IMR-90 (cell line): ENCODE results near the gene DNAH9. TPM values are rescaled to one million over a fixed set of nuclear protein-coding genes. Genes with fewer than 3 reads are reported as not detected.

Source experiments
- ATAC-seq: fragments of 200-7000 bp; cut with Tn5 transposase; 2 replicates; pipeline ENCODE4 v1.9.1; 2020; ENCODE audit warnings: low read depth, mild to moderate bottlenecking, moderate library complexity
- BruUV-seq: library from RNA; stranded (reverse); fragments of 400-500 nt; replicated peaks from 2 replicates; lab custom pipeline; 2021; lab: Mats Ljungman, UMichigan
- CTCF ChIA-PET: fragments of 300-600 bp; formaldehyde crosslinking; extraction: SDS; loops from one replicate; lab custom pipeline; 2021; ENCODE audit warnings: antibody characterized with exemption; lab: Yijun Ruan, JAX
- POLR2A ChIA-PET: fragments of 300-600 bp; sonication (Branson Sonifier 250); formaldehyde crosslinking; loops from one replicate; lab custom pipeline; 2022; ENCODE audit warnings: antibody characterized with exemption; ENCODE audit not compliant: unreplicated experiment; lab: Charles Lee
- DNase-seq: peaks from one replicate; pipeline ENCODE4 v3.0.0; 2013
- H2AFZ ChIP-seq: replicated peaks from 2 replicates; pipeline ENCODE3; 2013; ENCODE audit warnings: low read length, mild to moderate bottlenecking; ENCODE audit not compliant: poor library complexity
- H2AK5ac ChIP-seq: 2 replicates; pipeline ENCODE4 v1.6.1; 2013; ENCODE audit warnings: low read depth, low read length, inconsistent platforms
- H2AK9ac ChIP-seq: replicated peaks from 2 replicates; pipeline ENCODE3; 2013; ENCODE audit warnings: mild to moderate bottlenecking, low read depth, low read length, moderate library complexity; ENCODE audit not compliant: poor library complexity
- H2BK120ac ChIP-seq: 2 replicates; pipeline ENCODE4 v1.6.1; 2013; ENCODE audit warnings: low read depth, low read length, inconsistent platforms
- H2BK15ac ChIP-seq: 3 replicates; pipeline ENCODE4 v1.6.1; 2013; ENCODE audit warnings: low read depth, low read length, inconsistent platforms
- H2BK20ac ChIP-seq: 2 replicates; pipeline ENCODE4 v1.6.1; 2013; ENCODE audit warnings: low read depth, mild to moderate bottlenecking, inconsistent platforms, low read length, moderate library complexity
- H2BK5ac ChIP-seq: 2 replicates; pipeline ENCODE4 v1.6.1; 2013; ENCODE audit warnings: mild to moderate bottlenecking, low read depth, low read length, inconsistent platforms; ENCODE audit not compliant: poor library complexity, severe bottlenecking
- H3K14ac ChIP-seq: replicated peaks from 2 replicates; pipeline ENCODE4 v1.6.1; 2013; ENCODE audit warnings: low read depth, low read length, inconsistent platforms
- H3K18ac ChIP-seq: 2 replicates; pipeline ENCODE4 v1.6.1; 2013; ENCODE audit warnings: low read depth, low read length, control low read depth
- H3K23ac ChIP-seq: 2 replicates; pipeline ENCODE4 v1.6.1; 2013; ENCODE audit warnings: low read depth, low read length, inconsistent platforms
- H3K27ac ChIP-seq: 2 replicates; pipeline ENCODE4 v1.5.1; 2013; ENCODE audit warnings: mild to moderate bottlenecking, control low read depth, low read length; ENCODE audit not compliant: insufficient read depth
- H3K27me3 ChIP-seq: 2 replicates; pipeline ENCODE4 v1.6.1; 2013; ENCODE audit warnings: low read length; ENCODE audit not compliant: control insufficient read depth, insufficient read depth
- H3K36me3 ChIP-seq: 2 replicates; pipeline ENCODE4 v1.6.1; 2013; ENCODE audit warnings: low read length, mixed read lengths; ENCODE audit not compliant: control insufficient read depth, insufficient read depth
- H3K4ac ChIP-seq: 2 replicates; pipeline ENCODE4 v1.6.1; 2013; ENCODE audit warnings: low read depth, low read length, inconsistent platforms
- H3K4me1 ChIP-seq: 2 replicates; pipeline ENCODE4 v1.6.1; 2013; ENCODE audit warnings: low read length, mixed read lengths; ENCODE audit not compliant: control insufficient read depth, insufficient read depth
- H3K4me2 ChIP-seq: 2 replicates; pipeline ENCODE4 v1.6.1; 2013; ENCODE audit warnings: low read depth, mild to moderate bottlenecking, control low read depth, low read length, moderate library complexity
- H3K4me3 ChIP-seq: 2 replicates; pipeline ENCODE4 v1.5.1; 2013; ENCODE audit warnings: low read depth, mild to moderate bottlenecking, control low read depth, low read length, moderate library complexity; ENCODE audit not compliant: insufficient read depth
- H3K56ac ChIP-seq: 2 replicates; pipeline ENCODE4 v1.6.1; 2013; ENCODE audit warnings: low read length, inconsistent platforms; ENCODE audit not compliant: insufficient read depth; ENCODE audit errors: extremely low read depth
- H3K79me1 ChIP-seq, 2 experiments: 2 replicates each; pipeline ENCODE4 v1.6.1; 2013; ENCODE audit warnings: low read length in 2 of 2, inconsistent platforms in 1 of 2, low read depth in 1 of 2
- H3K9ac ChIP-seq: 2 replicates; pipeline ENCODE4 v1.6.1; 2013; ENCODE audit warnings: low read depth, low read length, control low read depth
- H3K9me1 ChIP-seq: 2 replicates; pipeline ENCODE4 v1.6.1; 2013; ENCODE audit warnings: low read length, inconsistent platforms; ENCODE audit not compliant: insufficient read depth
- H3K9me3 ChIP-seq: 2 replicates; pipeline ENCODE4 v1.6.1; 2013; ENCODE audit warnings: low read length; ENCODE audit not compliant: control insufficient read depth, insufficient read depth
- H4K20me1 ChIP-seq: 2 replicates; pipeline ENCODE4 v1.6.1; 2013; ENCODE audit warnings: low read length, inconsistent platforms; ENCODE audit not compliant: insufficient read depth
- H4K5ac ChIP-seq: 2 replicates; pipeline ENCODE4 v1.6.1; 2013; ENCODE audit warnings: mild to moderate bottlenecking, low read depth, low read length, control low read depth
- H4K8ac ChIP-seq, 2 experiments: 2 replicates each; pipeline ENCODE4 v1.6.1; 2013; ENCODE audit warnings: low read depth in 2 of 2, low read length in 2 of 2, control low read depth in 1 of 2, inconsistent platforms in 1 of 2
- H4K91ac ChIP-seq: 2 replicates; pipeline ENCODE4 v1.6.1; 2013; ENCODE audit warnings: low read depth, low read length, inconsistent platforms; ENCODE audit not compliant: insufficient read depth
- BHLHE40 ChIP-seq: fragments of 150-350 bp; IDR thresholded peaks from 2 replicates; pipeline ENCODE4 v1.6.1; 2016; ENCODE audit warnings: mild to moderate bottlenecking, low read depth, low read length
- CEBPB ChIP-seq: IDR thresholded peaks from 2 replicates; pipeline ENCODE4 v1.6.1; 2012; ENCODE audit warnings: low read depth, low read length, improper control_type of control experiment
- CHD1 ChIP-seq: IDR thresholded peaks from 2 replicates; pipeline ENCODE4 v1.6.1; 2012; ENCODE audit warnings: low read depth, low read length, improper control_type of control experiment
- CTCF ChIP-seq: conservative IDR thresholded peaks from 2 replicates; pipeline ENCODE4 v1.5.1; 2012; ENCODE audit warnings: mild to moderate bottlenecking, low read depth, low read length, improper control_type of control experiment
- ELK1 ChIP-seq: fragments of 150-350 bp; IDR thresholded peaks from 2 replicates; pipeline ENCODE4 v1.6.1; 2016; ENCODE audit warnings: low read depth, mild to moderate bottlenecking, low read length, moderate library complexity, borderline replicate concordance
- MAFK ChIP-seq: IDR thresholded peaks from 2 replicates; pipeline ENCODE4 v1.6.1; 2012; ENCODE audit warnings: low read depth, low read length, improper control_type of control experiment
- NFE2L2 ChIP-seq: fragments of 150-350 bp; IDR thresholded peaks from 2 replicates; pipeline ENCODE4 v1.6.1; 2016; ENCODE audit warnings: low read depth, mild to moderate bottlenecking, low read length
- POLR2A ChIP-seq: IDR thresholded peaks from 2 replicates; pipeline ENCODE4 v1.6.1; 2012; ENCODE audit warnings: mild to moderate bottlenecking, low read depth, low read length
- RAD21 ChIP-seq: IDR thresholded peaks from 2 replicates; pipeline ENCODE4 v1.6.1; 2012; ENCODE audit warnings: low read length, improper control_type of control experiment
- RCOR1 ChIP-seq: IDR thresholded peaks from 2 replicates; pipeline ENCODE4 v1.6.1; 2012; ENCODE audit warnings: mild to moderate bottlenecking, low read length, improper control_type of control experiment; ENCODE audit not compliant: insufficient replicate concordance
- SMC3 ChIP-seq: fragments of 150-350 bp; IDR thresholded peaks from 2 replicates; pipeline ENCODE4 v1.6.1; 2016; ENCODE audit warnings: low read depth, mild to moderate bottlenecking, antibody characterized with exemption, low read length, moderate library complexity
- WGBS, 2 experiments: methylation state at CpG; one replicate each; pipeline versions ENCODE4 v1.1.5 to v1.1.7; 2013; ENCODE audit warnings: missing lambda C conversion rate in 2 of 2; ENCODE audit not compliant: insufficient read length in 1 of 2; ENCODE audit errors: extremely low coverage in 2 of 2; 5-methylcytosine and 5-hydroxymethylcytosine counted together
- dilution Hi-C: fragments of 300-500 bp; cut with HindIII; formaldehyde crosslinking; loops from one replicate; pipeline ENCODE4 v1.14.3; 2018; ENCODE audit warnings: low sequenced_read_pairs; ENCODE audit not compliant: unreplicated experiment
- in situ Hi-C: fragments of 300-500 bp; cut with MboI; formaldehyde crosslinking; loops from 3 replicates; pipeline ENCODE4 v1.14.3; 2019; ENCODE audit warnings: low sequenced_read_pairs, inconsistent platforms, mixed read lengths
- intact Hi-C: fragments of 100-400 bp; cut with micrococcal nuclease; formaldehyde crosslinking; loops from 2 replicates; pipeline ENCODE4 v1.10.0; 2022
- polyA plus RNA-seq, 3 experiments: library from polyadenylated mRNA; depleted of rRNA; stranded (reverse); fragments of >200 nt; gene quantifications; 2 replicates each; pipeline ENCODE4 v1.2.3, GENCODE V29; 2012; ENCODE audit warnings: low replicate concordance in 1 of 3
- total RNA-seq: library from RNA; depleted of rRNA; stranded (reverse); fragments of >200 nt; gene quantifications from 2 replicates; pipeline ENCODE4 v1.2.3, GENCODE V29; 2012

The DNAH9 gene
- total and polyA plus RNA-seq, 2 of the 4 experiments (the other 2 are of a cell fraction), result not detected

- TF ChIP-seq CTCF, result no peak
- no peak for TF ChIP-seq NFE2L2
- no peak for TF ChIP-seq POLR2A
- TF ChIP-seq SMC3, result no peak
These were observed 46.8 kb upstream of the DNAH9 start (continued) for GRCh38 chr17:11551442-11551841.

- no TSS peak for BruUV-seq
- no peak overlapping the region for H2AK9ac ChIP-seq
- dilution Hi-C loops, result no loop called here
- no peak overlapping the region for H4K5ac ChIP-seq
- no peak overlapping the region for H3K18ac ChIP-seq
- H3K4me1 ChIP-seq, result no peaks in the 10 kb centered on the region
- H3K27ac ChIP-seq, result no peak overlapping the region
- no peak overlapping the region for H3K14ac ChIP-seq
- no peaks in the 10 kb centered on the region for H3K36me3 ChIP-seq
- no peak overlapping the region for H2BK20ac ChIP-seq
- H2BK5ac ChIP-seq, result no peak overlapping the region
- H3K4me3 ChIP-seq, result no peak overlapping the region
- ChIA-PET CTCF (no interaction called here), POLR2A (no interaction called here)
- no peaks in the 10 kb centered on the region for H3K27me3 ChIP-seq
- no peak overlapping the region for H3K9ac ChIP-seq
- no peak overlapping the region for H2BK15ac ChIP-seq
- H2BK120ac ChIP-seq, result no peak overlapping the region
- WGBS, 2 experiments, result no CpG with 5 or more reads among the region's 1 CpG
- no peak overlapping the region for H3K4me2 ChIP-seq
- no peak overlapping the region for H2AK5ac ChIP-seq
- H3K23ac ChIP-seq, result no peak overlapping the region
- no peak for DNase-seq
- H3K4ac ChIP-seq, result no peak overlapping the region
- ATAC-seq, result no peak
- no peak overlapping the region for H4K91ac ChIP-seq
- peaks cover 48% of the 10 kb centered on the region for H3K9me3 ChIP-seq
- H2AFZ ChIP-seq, result no peak overlapping the region
- intact Hi-C loops, result no loop called here
- no peaks in the 10 kb centered on the region for H3K79me1 ChIP-seq
- H4K20me1 ChIP-seq, result no peaks in the 10 kb centered on the region
- H4K8ac ChIP-seq, result no peak overlapping the region
- in situ Hi-C loops, result no loop called here
- H3K9me1 ChIP-seq, result no peaks in the 10 kb centered on the region
- H3K56ac ChIP-seq, result no peak overlapping the region
- TF ChIP-seq RAD21 (no peak), CTCF (no peak), CHD1 (no peak), POLR2A (no peak), BHLHE40 (no peak), MAFK (no peak), SMC3 (no peak), ELK1 (no peak), NFE2L2 (no peak), CEBPB (no peak), RCOR1 (no peak)
These were observed 45.1 kb upstream of the DNAH9 start for GRCh38 chr17:11553135-11553534.
